B cell (primary cell): ENCODE results near the gene LZTS2. TPM values are rescaled to one million over a fixed set of nuclear protein-coding genes. Genes with fewer than 3 reads are reported as not detected.

Source experiments
- ATAC-seq: fragments of 200-7000 bp; cut with Tn5 transposase; one replicate; pipeline ENCODE4 v1.10.0; 2021; ENCODE audit warnings: low read depth, mild to moderate bottlenecking, moderate number of reproducible peaks, moderate library complexity
- CTCF ChIA-PET: fragments of 350-600 bp; sonication (Branson Sonifier 250); formaldehyde crosslinking; loops from one replicate; lab custom pipeline; 2021; ENCODE audit warnings: antibody characterized with exemption, inconsistent platforms; lab: Charles Lee
- POLR2A ChIA-PET: fragments of 350-600 bp; sonication (Branson Sonifier 250); formaldehyde crosslinking; loops from one replicate; lab custom pipeline; 2021; ENCODE audit warnings: antibody characterized with exemption; lab: Charles Lee
- DNase-seq: peaks from one replicate; pipeline ENCODE4 v3.0.0; 2013
- H2AFZ ChIP-seq: 2 replicates; pipeline ENCODE4 v1.6.1; 2012; ENCODE audit warnings: mild to moderate bottlenecking, low read depth, low read length; ENCODE audit not compliant: insufficient read depth, poor library complexity, severe bottlenecking
- H3K27ac ChIP-seq, 2 donors: 1 replicate in 1 of 2; 2 replicates in 1 of 2; pipeline ENCODE4 v1.5.1; 2012 to 2013; ENCODE audit warnings: low read length in 2 of 2, mild to moderate bottlenecking in 2 of 2, moderate library complexity in 1 of 2
- H3K27me3 ChIP-seq, 4 experiments: fragments of 200-600 bp in 1 of 4; sonication (generic) in 1 of 4; replicated peaks in 1 of 4; 1 replicate in 2 of 4; 2 replicates in 2 of 4; pipeline versions ENCODE4 v1.6.1 to v1.7.0; 2013 to 2016; ENCODE audit warnings: low read length in 3 of 4, mild to moderate bottlenecking in 2 of 4, mixed read lengths in 1 of 4, moderate library complexity in 1 of 4; ENCODE audit not compliant: insufficient read depth in 4 of 4, control insufficient read depth in 3 of 4; ENCODE audit errors: control extremely low read depth in 1 of 4
- H3K36me3 ChIP-seq, 2 experiments: replicated peaks in 1 of 2; 1 replicate in 1 of 2; 2 replicates in 1 of 2; pipeline versions ENCODE4 v1.6.1 to v1.7.1; 2013; ENCODE audit warnings: low read length in 1 of 2; ENCODE audit not compliant: insufficient read depth in 2 of 2, control insufficient read depth in 1 of 2; ENCODE audit errors: control extremely low read depth in 1 of 2, extremely low read depth in 1 of 2
- H3K4me1 ChIP-seq, 2 donors: fragments of 200-600 bp in 1 of 2; sonication (generic) in 1 of 2; 1 replicate in 1 of 2; 2 replicates in 1 of 2; pipeline versions ENCODE4 v1.5.1 to v1.6.1; 2013 to 2017; ENCODE audit warnings: low read length in 2 of 2; ENCODE audit not compliant: control insufficient read depth in 2 of 2, insufficient read depth in 2 of 2
- H3K4me2 ChIP-seq: replicated peaks from 2 replicates; pipeline ENCODE3; 2012; ENCODE audit warnings: mild to moderate bottlenecking, low read depth, low read length; ENCODE audit not compliant: poor library complexity, severe bottlenecking
- H3K4me3 ChIP-seq, 5 experiments: fragments of 200-600 bp in 1 of 5; sonication (generic) in 1 of 5; 1 replicate in 3 of 5; 2 replicates in 2 of 5; pipeline versions ENCODE4 v1.5.1 to v1.7.0; 2011 to 2016; ENCODE audit warnings: low read length in 4 of 5, mild to moderate bottlenecking in 4 of 5, low read depth in 2 of 5, control low read depth in 1 of 5, moderate library complexity in 1 of 5; ENCODE audit not compliant: insufficient read depth in 1 of 5; ENCODE audit errors: control extremely low read depth in 1 of 5, extremely low read depth in 1 of 5
- H3K79me2 ChIP-seq: fragments of 200-600 bp; sonication (generic); one replicate; pipeline ENCODE4 v1.6.0; 2016; ENCODE audit warnings: low read length; ENCODE audit not compliant: control insufficient read depth, insufficient read depth
- H3K9ac ChIP-seq: fragments of 200-600 bp; sonication (generic); 2 replicates; pipeline ENCODE4 v1.6.1; 2017; ENCODE audit warnings: mild to moderate bottlenecking, low read length, moderate library complexity
- H3K9me3 ChIP-seq, 3 donors: one replicate each; pipeline versions ENCODE4 v1.6.1 to v1.7.1; 2013; ENCODE audit warnings: low read length in 2 of 3; ENCODE audit not compliant: control insufficient read depth in 2 of 3, insufficient read depth in 1 of 3; ENCODE audit errors: control extremely low read depth in 1 of 3
- H4K20me1 ChIP-seq: 2 replicates; pipeline ENCODE4 v1.6.0; 2012; ENCODE audit warnings: mild to moderate bottlenecking, low read length; ENCODE audit not compliant: insufficient read depth, control insufficient read depth, poor library complexity, severe bottlenecking
- H3K27ac Mint-ChIP-seq: one replicate; pipeline ENCODE4 v1.8.0; 2021; ENCODE audit warnings: mixed read lengths
- H3K27me3 Mint-ChIP-seq: one replicate; pipeline ENCODE4 v1.8.0; 2021; ENCODE audit warnings: mixed read lengths
- H3K4me1 Mint-ChIP-seq: one replicate; pipeline ENCODE4 v1.8.0; 2021; ENCODE audit warnings: mixed read lengths
- H3K4me3 Mint-ChIP-seq: one replicate; pipeline ENCODE4 v1.8.0; 2021; ENCODE audit warnings: mixed read lengths
- H3K9me3 Mint-ChIP-seq: one replicate; pipeline ENCODE4 v1.8.0; 2022; ENCODE audit warnings: mixed read lengths; ENCODE audit not compliant: insufficient read depth
- CTCF ChIP-seq: fragments of 200-600 bp; IDR thresholded peaks from one replicate; pipeline ENCODE4 v1.8.0; 2022; ENCODE audit warnings: antibody characterized with exemption, mild to moderate bottlenecking
- EZH2 ChIP-seq: IDR thresholded peaks from 2 replicates; pipeline ENCODE4 v1.6.1; 2012; ENCODE audit warnings: borderline replicate concordance, low read depth, mild to moderate bottlenecking, moderate library complexity, low read length; ENCODE audit not compliant: insufficient read depth, poor library complexity, severe bottlenecking
- WGBS: methylation state at CpG from one replicate; pipeline ENCODE4 v1.1.5; 2013; ENCODE audit warnings: missing lambda C conversion rate; ENCODE audit not compliant: insufficient coverage; 5-methylcytosine and 5-hydroxymethylcytosine counted together
- intact Hi-C: fragments of 100-400 bp; cut with micrococcal nuclease; formaldehyde crosslinking; loops from one replicate; pipeline ENCODE4 v1.10.0; 2022
- polyA plus RNA-seq: library from polyadenylated mRNA; depleted of rRNA; stranded (reverse); fragments of >200 nt; gene quantifications from 2 replicates; pipeline ENCODE4 v1.2.3, GENCODE V29; 2012
- total RNA-seq, 2 donors: library from RNA; stranded (reverse); fragments of 120-200 nt in 1 of 2; gene quantifications; 1 replicate in 1 of 2; 2 replicates in 1 of 2; pipeline versions ENCODE4 v1.2.3 to v1.2.4, GENCODE V29; 2013 to 2022

LZTS2 gene
- total and polyA plus RNA-seq, 2 donors (not counting 1 experiment from before 2014, with no cell fraction given): 23.2 to 36.9 TPM

GRCh38 chr10:100967332-100967731 lies 32.3 kb upstream of the LZTS2 start:
- Histone ChIP-seq H3K79me2 (no peaks in the 10 kb centered on the region), H3K4me3 (no peak overlapping the region), H2AFZ (no peak overlapping the region), H3K27ac (no peak overlapping the region), H3K4me2 (no peak overlapping the region), H3K9ac (no peak overlapping the region), H3K27me3 (no peaks in the 10 kb centered on the region), H3K9me3 (no peaks in the 10 kb centered on the region), H4K20me1 (no peaks in the 10 kb centered on the region), H3K36me3 (peaks cover 4 to 25% of the 10 kb centered on the region in 2 experiments), H3K4me1 (peaks cover 13 to 17% of the 10 kb centered on the region in 2 donors)
- Mint-ChIP-seq H3K9me3 (no peaks in the 10 kb centered on the region), H3K27me3 (no peaks in the 10 kb centered on the region), H3K4me1 (peaks cover 16% of the 10 kb centered on the region), H3K4me3 (no peak overlapping the region), H3K27ac (no peak overlapping the region)
- intact Hi-C loops: no loop called here
- no peak for TF ChIP-seq EZH2
- TF ChIP-seq CTCF: no peak
- DNase-seq (no peak), ATAC-seq (no peak)
- WGBS: 92% methylated on average over 2 of the region's 2 CpGs
- CTCF ChIA-PET: interaction anchor here (1.4 to 5.4 kb wide), 6 partner anchors 9 to 51 kb away, joined by 4 to 25 read pairs (median 8); no protein-coding TSS in a partner anchor
- POLR2A ChIA-PET: no interaction called here

- Histone ChIP-seq H3K4me2 (no peak overlapping the region), H3K27ac (no peak overlapping the region), H3K4me1 (peaks cover 13 to 17% of the 10 kb centered on the region in 2 donors), H3K9ac (no peak overlapping the region), H2AFZ (no peak overlapping the region), H3K9me3 (no peaks in the 10 kb centered on the region), H4K20me1 (no peaks in the 10 kb centered on the region), H3K79me2 (no peaks in the 10 kb centered on the region), H3K36me3 (peaks cover 4 to 16% of the 10 kb centered on the region in 2 experiments), H3K27me3 (no peaks in the 10 kb centered on the region), H3K4me3 (no peak overlapping the region)
- ATAC-seq: no peak
- intact Hi-C loops: no loop called here
- Mint-ChIP-seq H3K27ac (no peak overlapping the region), H3K27me3 (no peaks in the 10 kb centered on the region), H3K4me1 (peaks cover 16% of the 10 kb centered on the region), H3K4me3 (peak overlapping the region; percentile 63), H3K9me3 (no peaks in the 10 kb centered on the region)
- CTCF ChIA-PET: interaction anchor here (1.0 to 5.4 kb wide), 7 partner anchors 10 to 50 kb away, joined by 3 to 25 read pairs (median 5); no protein-coding TSS in a partner anchor
- WGBS: 89% methylated on average over 1 of the region's 2 CpGs
- TF ChIP-seq EZH2 (no peak), CTCF (no peak)
- no peak for DNase-seq
- POLR2A ChIA-PET: no interaction called here
Measured at GRCh38 chr10:100968062-100968736, 31.4 kb upstream of the LZTS2 start.
